Measurements from ENCODE around the gene CMTM4.
"Not testable (repeated sequence)": the region's sequence is repeated elsewhere in the genome, so short reads cannot be mapped to it uniquely, and the experiment has no call there.

DNA sequence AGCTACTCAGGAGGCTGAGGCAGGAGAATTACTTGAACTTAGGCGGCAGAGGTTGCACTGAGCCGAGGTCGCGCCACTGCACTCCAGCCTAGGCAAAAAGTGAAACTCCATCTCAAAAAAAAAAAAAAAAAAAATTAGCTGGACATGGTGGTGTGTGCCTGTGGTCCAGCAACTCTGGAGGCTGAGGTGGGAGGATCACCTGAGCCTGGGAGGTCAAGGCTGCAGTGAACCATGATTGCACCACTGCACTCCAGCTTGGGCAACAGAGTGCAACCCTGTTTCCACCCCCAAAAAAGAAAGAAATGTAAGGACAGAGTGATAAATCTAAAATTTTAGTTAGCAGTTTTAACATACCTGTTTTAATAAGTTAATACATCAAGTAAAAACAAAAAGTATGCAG is 100.0 kb downstream of the CMTM4 start:
- TF ChIP-seq, protein P1, sequence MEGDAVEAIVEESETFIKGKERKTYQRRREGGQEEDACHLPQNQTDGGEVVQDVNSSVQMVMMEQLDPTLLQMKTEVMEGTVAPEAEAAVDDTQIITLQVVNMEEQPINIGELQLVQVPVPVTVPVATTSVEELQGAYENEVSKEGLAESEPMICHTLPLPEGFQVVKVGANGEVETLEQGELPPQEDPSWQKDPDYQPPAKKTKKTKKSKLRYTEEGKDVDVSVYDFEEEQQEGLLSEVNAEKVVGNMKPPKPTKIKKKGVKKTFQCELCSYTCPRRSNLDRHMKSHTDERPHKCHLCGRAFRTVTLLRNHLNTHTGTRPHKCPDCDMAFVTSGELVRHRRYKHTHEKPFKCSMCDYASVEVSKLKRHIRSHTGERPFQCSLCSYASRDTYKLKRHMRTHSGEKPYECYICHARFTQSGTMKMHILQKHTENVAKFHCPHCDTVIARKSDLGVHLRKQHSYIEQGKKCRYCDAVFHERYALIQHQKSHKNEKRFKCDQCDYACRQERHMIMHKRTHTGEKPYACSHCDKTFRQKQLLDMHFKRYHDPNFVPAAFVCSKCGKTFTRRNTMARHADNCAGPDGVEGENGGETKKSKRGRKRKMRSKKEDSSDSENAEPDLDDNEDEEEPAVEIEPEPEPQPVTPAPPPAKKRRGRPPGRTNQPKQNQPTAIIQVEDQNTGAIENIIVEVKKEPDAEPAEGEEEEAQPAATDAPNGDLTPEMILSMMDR (conservative IDR thresholded peaks at IDR 0.05; ENCODE audit: low read depth in 2 of 2) = not testable (repeated sequence)
- not testable (repeated sequence) for TF ChIP-seq EZH2phosphoT487 (IDR thresholded peaks at IDR 0.05; ENCODE audit: unreplicated experiment); POLR2AphosphoS5 (IDR thresholded peaks at IDR 0.05; ENCODE audit: low read depth); EZH2 (IDR thresholded peaks at IDR 0.05; ENCODE audit: low read depth, unreplicated experiment); ZNF114 (CRISPR knock-in tag; IDR thresholded peaks at IDR 0.05)
- TF ChIP-seq, protein P2, sequence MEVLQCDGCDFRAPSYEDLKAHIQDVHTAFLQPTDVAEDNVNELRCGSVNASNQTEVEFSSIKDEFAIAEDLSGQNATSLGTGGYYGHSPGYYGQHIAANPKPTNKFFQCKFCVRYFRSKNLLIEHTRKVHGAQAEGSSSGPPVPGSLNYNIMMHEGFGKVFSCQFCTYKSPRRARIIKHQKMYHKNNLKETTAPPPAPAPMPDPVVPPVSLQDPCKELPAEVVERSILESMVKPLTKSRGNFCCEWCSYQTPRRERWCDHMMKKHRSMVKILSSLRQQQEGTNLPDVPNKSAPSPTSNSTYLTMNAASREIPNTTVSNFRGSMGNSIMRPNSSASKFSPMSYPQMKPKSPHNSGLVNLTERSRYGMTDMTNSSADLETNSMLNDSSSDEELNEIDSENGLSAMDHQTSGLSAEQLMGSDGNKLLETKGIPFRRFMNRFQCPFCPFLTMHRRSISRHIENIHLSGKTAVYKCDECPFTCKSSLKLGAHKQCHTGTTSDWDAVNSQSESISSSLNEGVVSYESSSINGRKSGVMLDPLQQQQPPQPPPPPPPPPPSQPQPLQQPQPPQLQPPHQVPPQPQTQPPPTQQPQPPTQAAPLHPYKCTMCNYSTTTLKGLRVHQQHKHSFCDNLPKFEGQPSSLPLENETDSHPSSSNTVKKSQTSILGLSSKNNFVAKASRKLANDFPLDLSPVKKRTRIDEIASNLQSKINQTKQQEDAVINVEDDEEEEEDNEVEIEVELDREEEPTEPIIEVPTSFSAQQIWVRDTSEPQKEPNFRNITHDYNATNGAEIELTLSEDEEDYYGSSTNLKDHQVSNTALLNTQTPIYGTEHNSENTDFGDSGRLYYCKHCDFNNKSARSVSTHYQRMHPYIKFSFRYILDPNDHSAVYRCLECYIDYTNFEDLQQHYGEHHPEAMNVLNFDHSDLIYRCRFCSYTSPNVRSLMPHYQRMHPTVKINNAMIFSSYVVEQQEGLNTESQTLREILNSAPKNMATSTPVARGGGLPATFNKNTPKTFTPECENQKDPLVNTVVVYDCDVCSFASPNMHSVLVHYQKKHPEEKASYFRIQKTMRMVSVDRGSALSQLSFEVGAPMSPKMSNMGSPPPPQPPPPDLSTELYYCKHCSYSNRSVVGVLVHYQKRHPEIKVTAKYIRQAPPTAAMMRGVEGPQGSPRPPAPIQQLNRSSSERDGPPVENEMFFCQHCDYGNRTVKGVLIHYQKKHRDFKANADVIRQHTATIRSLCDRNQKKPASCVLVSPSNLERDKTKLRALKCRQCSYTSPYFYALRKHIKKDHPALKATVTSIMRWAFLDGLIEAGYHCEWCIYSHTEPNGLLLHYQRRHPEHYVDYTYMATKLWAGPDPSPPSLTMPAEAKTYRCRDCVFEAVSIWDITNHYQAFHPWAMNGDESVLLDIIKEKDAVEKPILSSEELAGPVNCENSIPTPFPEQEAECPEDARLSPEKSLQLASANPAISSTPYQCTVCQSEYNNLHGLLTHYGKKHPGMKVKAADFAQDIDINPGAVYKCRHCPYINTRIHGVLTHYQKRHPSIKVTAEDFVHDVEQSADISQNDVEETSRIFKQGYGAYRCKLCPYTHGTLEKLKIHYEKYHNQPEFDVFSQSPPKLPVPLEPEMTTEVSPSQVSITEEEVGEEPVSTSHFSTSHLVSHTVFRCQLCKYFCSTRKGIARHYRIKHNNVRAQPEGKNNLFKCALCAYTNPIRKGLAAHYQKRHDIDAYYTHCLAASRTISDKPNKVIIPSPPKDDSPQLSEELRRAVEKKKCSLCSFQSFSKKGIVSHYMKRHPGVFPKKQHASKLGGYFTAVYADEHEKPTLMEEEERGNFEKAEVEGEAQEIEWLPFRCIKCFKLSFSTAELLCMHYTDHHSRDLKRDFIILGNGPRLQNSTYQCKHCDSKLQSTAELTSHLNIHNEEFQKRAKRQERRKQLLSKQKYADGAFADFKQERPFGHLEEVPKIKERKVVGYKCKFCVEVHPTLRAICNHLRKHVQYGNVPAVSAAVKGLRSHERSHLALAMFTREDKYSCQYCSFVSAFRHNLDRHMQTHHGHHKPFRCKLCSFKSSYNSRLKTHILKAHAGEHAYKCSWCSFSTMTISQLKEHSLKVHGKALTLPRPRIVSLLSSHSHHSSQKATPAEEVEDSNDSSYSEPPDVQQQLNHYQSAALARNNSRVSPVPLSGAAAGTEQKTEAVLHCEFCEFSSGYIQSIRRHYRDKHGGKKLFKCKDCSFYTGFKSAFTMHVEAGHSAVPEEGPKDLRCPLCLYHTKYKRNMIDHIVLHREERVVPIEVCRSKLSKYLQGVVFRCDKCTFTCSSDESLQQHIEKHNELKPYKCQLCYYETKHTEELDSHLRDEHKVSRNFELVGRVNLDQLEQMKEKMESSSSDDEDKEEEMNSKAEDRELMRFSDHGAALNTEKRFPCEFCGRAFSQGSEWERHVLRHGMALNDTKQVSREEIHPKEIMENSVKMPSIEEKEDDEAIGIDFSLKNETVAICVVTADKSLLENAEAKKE (CRISPR knock-in tag; IDR thresholded peaks at IDR 0.05) = not testable (repeated sequence)
- TF ChIP-seq, protein P3, sequence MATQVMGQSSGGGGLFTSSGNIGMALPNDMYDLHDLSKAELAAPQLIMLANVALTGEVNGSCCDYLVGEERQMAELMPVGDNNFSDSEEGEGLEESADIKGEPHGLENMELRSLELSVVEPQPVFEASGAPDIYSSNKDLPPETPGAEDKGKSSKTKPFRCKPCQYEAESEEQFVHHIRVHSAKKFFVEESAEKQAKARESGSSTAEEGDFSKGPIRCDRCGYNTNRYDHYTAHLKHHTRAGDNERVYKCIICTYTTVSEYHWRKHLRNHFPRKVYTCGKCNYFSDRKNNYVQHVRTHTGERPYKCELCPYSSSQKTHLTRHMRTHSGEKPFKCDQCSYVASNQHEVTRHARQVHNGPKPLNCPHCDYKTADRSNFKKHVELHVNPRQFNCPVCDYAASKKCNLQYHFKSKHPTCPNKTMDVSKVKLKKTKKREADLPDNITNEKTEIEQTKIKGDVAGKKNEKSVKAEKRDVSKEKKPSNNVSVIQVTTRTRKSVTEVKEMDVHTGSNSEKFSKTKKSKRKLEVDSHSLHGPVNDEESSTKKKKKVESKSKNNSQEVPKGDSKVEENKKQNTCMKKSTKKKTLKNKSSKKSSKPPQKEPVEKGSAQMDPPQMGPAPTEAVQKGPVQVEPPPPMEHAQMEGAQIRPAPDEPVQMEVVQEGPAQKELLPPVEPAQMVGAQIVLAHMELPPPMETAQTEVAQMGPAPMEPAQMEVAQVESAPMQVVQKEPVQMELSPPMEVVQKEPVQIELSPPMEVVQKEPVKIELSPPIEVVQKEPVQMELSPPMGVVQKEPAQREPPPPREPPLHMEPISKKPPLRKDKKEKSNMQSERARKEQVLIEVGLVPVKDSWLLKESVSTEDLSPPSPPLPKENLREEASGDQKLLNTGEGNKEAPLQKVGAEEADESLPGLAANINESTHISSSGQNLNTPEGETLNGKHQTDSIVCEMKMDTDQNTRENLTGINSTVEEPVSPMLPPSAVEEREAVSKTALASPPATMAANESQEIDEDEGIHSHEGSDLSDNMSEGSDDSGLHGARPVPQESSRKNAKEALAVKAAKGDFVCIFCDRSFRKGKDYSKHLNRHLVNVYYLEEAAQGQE (IDR thresholded peaks at IDR 0.05; ENCODE audit: unreplicated experiment) = not testable (repeated sequence)

Measured in GM23338 (cell line).